ENCODE measurements around the gene KCTD16. TPM values are rescaled to one million over a fixed set of nuclear protein-coding genes. Genes with fewer than 3 reads are reported as not detected.

KCTD16 gene
- polyA plus RNA-seq, 1 of the 3 experiments (the other 2 are of a cell fraction): 0.03 TPM

DNA sequence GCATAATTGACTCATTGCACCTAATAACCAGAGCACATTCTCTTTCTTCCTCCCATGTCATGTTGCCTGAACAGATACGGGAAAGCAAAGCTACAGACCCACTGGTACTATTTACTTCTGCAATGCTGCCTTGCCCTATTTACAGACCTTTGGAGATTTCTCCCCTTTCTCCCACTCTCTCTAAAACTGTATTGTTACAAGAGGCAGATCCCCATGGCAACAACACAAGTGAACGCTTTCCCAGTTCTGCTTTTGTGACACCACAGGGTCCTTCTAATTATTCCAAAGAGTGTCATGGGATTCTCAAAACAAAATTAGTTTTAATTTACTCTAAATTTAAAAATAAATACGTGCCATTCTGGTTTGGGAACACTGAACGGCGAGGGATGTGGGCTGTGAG is 104.7 kb downstream of the KCTD16 start:
- Histone ChIP-seq H3K27me3 (ENCODE audit: insufficient read depth) (no peaks in the 10 kb centered on the region), H3K9ac (no peak overlapping the region), H3K9me2 (no peaks in the 10 kb centered on the region), H3K36me3 (replicated peaks in 1 of 2; ENCODE audit: control insufficient read depth in 1 of 2, insufficient read depth in 2 of 2, low read length in 1 of 2) (no peaks in the 10 kb centered on the region), H3K4me2 (no peak overlapping the region), H3K4me1 (ENCODE audit: control insufficient read depth in 1 of 2, insufficient read depth in 2 of 2, low read depth in 1 of 2, low read length in 1 of 2) (no peaks in the 10 kb centered on the region), H3K79me2 (ENCODE audit: insufficient read depth) (no peaks in the 10 kb centered on the region), H3K9me3 (no peaks in the 10 kb centered on the region), H3F3A (replicated peaks; ENCODE audit: insufficient read depth) (no peaks in the 10 kb centered on the region), H4K20me1 (ENCODE audit: insufficient read depth) (no peaks in the 10 kb centered on the region), H3K4me3 (ENCODE audit: low read depth in 2 of 2, low read length in 1 of 2) (no peak overlapping the region), H3K27ac (ENCODE audit: low read depth in 2 of 2, low read length in 1 of 2) (no peak overlapping the region), H2AFZ (ENCODE audit: low read depth) (no peak overlapping the region)
- CTCF ChIA-PET: interaction anchor here (1.5 kb wide), 1 partner anchor 71 kb away, joined by 3 read pairs; no protein-coding TSS in a partner anchor
- POLR2A ChIA-PET: no interaction called here
- TF ChIP-seq TAF1 (IDR thresholded peaks at IDR 0.05; ENCODE audit: borderline replicate concordance, low read depth, low read length): no peak
- WGBS (ENCODE audit: low lambda C conversion rate): 53% methylated on average over 5 of the region's 5 CpGs
- no peak for DNase-seq

DNA sequence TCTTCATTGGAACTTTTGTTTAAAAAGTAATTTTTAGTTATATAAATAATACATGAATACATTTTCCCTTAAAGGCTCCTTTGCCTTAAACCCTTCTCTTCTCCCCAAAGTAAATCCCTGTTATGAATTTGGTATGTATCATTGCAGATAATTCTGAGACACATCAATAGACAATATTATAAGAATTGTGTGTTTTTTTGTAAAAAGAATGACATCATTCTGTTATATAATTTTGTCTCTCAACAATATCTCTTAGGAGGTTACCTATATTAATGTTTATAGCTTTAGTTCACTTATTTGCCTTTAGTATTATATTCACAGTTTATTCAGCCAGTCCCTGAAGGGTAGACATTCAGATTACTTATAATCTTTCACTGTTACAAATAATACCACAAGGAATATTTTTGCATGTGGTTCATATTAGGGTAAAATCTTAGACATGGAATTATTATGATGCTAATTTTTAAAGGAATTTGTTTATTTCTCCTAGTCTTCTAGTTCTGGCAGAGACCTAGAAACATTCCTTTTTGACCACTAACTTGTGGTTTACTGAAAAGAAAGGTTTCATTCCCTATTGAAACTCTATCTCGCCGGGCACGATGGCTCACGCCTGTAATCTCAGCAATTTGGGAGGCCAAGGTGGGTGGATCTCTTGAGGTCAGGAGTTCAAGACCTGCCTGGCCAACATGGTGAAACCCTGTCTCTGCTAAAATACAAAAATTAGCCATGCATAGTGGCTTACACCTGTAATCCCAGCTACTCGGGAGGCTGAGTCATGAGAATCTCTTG is 105.6 kb downstream of the KCTD16 start:
- DNase-seq: no peak
- CTCF ChIA-PET: interaction anchor here (1.5 kb wide), 1 partner anchor 72 kb away, joined by 3 read pairs; no protein-coding TSS in a partner anchor

More for the DNA sequence above, 105.6 kb downstream of the KCTD16 start:
- TF ChIP-seq FOXJ3 (CRISPR knock-in tag; IDR thresholded peaks at IDR 0.05) (no peak), RFX5 (IDR thresholded peaks at IDR 0.05; ENCODE audit: low read length) (no peak), TEAD4 (IDR thresholded peaks at IDR 0.05; ENCODE audit: borderline replicate concordance, insufficient read depth) (no peak), MXI1 (IDR thresholded peaks at IDR 0.05; ENCODE audit: low read depth, low read length) (no peak), GABPA (IDR thresholded peaks at IDR 0.05; ENCODE audit: low read depth) (no peak), POLR2AphosphoS5 (IDR thresholded peaks at IDR 0.05; ENCODE audit: low read depth, low read length) (no peak), RXRA (IDR thresholded peaks at IDR 0.05; ENCODE audit: borderline replicate concordance, low read depth) (no peak), YY1 (IDR thresholded peaks at IDR 0.05; ENCODE audit: low read depth) (no peak), FOXM1 (IDR thresholded peaks at IDR 0.05; ENCODE audit: low read depth) (no peak), RAD21 (IDR thresholded peaks at IDR 0.05; ENCODE audit: low read length) (no peak), SMC3 (IDR thresholded peaks at IDR 0.05; ENCODE audit: low read depth, low read length) (no peak), RCOR1 (IDR thresholded peaks at IDR 0.05; ENCODE audit: low read length) (no peak), JUND (IDR thresholded peaks at IDR 0.05) (no peak), EZH2phosphoT487 (IDR thresholded peaks at IDR 0.05; ENCODE audit: borderline replicate concordance, low read depth) (no peak)
- TF ChIP-seq, protein P1, sequence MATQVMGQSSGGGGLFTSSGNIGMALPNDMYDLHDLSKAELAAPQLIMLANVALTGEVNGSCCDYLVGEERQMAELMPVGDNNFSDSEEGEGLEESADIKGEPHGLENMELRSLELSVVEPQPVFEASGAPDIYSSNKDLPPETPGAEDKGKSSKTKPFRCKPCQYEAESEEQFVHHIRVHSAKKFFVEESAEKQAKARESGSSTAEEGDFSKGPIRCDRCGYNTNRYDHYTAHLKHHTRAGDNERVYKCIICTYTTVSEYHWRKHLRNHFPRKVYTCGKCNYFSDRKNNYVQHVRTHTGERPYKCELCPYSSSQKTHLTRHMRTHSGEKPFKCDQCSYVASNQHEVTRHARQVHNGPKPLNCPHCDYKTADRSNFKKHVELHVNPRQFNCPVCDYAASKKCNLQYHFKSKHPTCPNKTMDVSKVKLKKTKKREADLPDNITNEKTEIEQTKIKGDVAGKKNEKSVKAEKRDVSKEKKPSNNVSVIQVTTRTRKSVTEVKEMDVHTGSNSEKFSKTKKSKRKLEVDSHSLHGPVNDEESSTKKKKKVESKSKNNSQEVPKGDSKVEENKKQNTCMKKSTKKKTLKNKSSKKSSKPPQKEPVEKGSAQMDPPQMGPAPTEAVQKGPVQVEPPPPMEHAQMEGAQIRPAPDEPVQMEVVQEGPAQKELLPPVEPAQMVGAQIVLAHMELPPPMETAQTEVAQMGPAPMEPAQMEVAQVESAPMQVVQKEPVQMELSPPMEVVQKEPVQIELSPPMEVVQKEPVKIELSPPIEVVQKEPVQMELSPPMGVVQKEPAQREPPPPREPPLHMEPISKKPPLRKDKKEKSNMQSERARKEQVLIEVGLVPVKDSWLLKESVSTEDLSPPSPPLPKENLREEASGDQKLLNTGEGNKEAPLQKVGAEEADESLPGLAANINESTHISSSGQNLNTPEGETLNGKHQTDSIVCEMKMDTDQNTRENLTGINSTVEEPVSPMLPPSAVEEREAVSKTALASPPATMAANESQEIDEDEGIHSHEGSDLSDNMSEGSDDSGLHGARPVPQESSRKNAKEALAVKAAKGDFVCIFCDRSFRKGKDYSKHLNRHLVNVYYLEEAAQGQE (IDR thresholded peaks at IDR 0.05; ENCODE audit: low read depth, low read length): no peak
- TF ChIP-seq, protein P2, sequence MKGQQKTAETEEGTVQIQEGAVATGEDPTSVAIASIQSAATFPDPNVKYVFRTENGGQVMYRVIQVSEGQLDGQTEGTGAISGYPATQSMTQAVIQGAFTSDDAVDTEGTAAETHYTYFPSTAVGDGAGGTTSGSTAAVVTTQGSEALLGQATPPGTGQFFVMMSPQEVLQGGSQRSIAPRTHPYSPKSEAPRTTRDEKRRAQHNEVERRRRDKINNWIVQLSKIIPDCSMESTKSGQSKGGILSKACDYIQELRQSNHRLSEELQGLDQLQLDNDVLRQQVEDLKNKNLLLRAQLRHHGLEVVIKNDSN (IDR thresholded peaks at IDR 0.05; ENCODE audit: borderline replicate concordance, low read depth): no peak
- Histone ChIP-seq H3K36me3 (replicated peaks in 1 of 2; ENCODE audit: control insufficient read depth in 1 of 2, insufficient read depth in 2 of 2, low read length in 1 of 2) (no peaks in the 10 kb centered on the region), H3K4me1 (ENCODE audit: control insufficient read depth in 1 of 2, insufficient read depth in 2 of 2, low read depth in 1 of 2, low read length in 1 of 2) (no peaks in the 10 kb centered on the region), H3K4me3 (ENCODE audit: low read depth in 2 of 2, low read length in 1 of 2) (no peak overlapping the region), H3K9ac (no peak overlapping the region), H3F3A (replicated peaks; ENCODE audit: insufficient read depth) (no peaks in the 10 kb centered on the region), H3K79me2 (ENCODE audit: insufficient read depth) (no peaks in the 10 kb centered on the region), H3K9me3 (no peaks in the 10 kb centered on the region), H2AFZ (ENCODE audit: low read depth) (no peak overlapping the region), H3K27me3 (ENCODE audit: insufficient read depth) (no peaks in the 10 kb centered on the region), H4K20me1 (ENCODE audit: insufficient read depth) (no peaks in the 10 kb centered on the region), H3K27ac (ENCODE audit: low read depth in 2 of 2, low read length in 1 of 2) (no peak overlapping the region), H3K4me2 (no peak overlapping the region), H3K9me2 (no peaks in the 10 kb centered on the region)
- WGBS (ENCODE audit: low lambda C conversion rate): 69% methylated on average over 5 of the region's 5 CpGs
- POLR2A ChIA-PET: no interaction called here

All from SK-N-SH (cell line).